HepG2 (cell line): Measurements from ENCODE around the gene PRSS36. TPM values are rescaled to one million over a fixed set of nuclear protein-coding genes. Genes with fewer than 3 reads are reported as not detected.

Experiments used
- AGO2 ChIP-seq: fragments of 200-400 bp; formaldehyde crosslinking; optimal IDR thresholded peaks from 2 replicates; pipeline ENCODE3; 2017; ENCODE audit warnings: mild to moderate bottlenecking, low read depth, low read length, moderate library complexity
- CENPX ChIP-seq: sonication (generic); formaldehyde crosslinking; IDR thresholded peaks from 2 replicates; pipeline ENCODE4 v1.9.0; 2021; ENCODE audit warnings: mild to moderate bottlenecking, missing genetic modification reagents, moderate library complexity
- E2F2 ChIP-seq: sonication (generic); formaldehyde crosslinking; IDR thresholded peaks from 2 replicates; pipeline ENCODE4 v1.4.0; 2020; ENCODE audit warnings: missing genetic modification reagents, borderline replicate concordance
- FUBP1 ChIP-seq: sonication (generic); formaldehyde crosslinking; IDR thresholded peaks from 2 replicates; pipeline ENCODE4 v1.5.1; 2020; ENCODE audit warnings: missing genetic modification reagents, mild to moderate bottlenecking, borderline replicate concordance
- KDM5A ChIP-seq: fragments of 200-600 bp; sonication (generic); IDR thresholded peaks from 2 replicates; pipeline ENCODE4 v1.7.0; 2018; ENCODE audit warnings: antibody characterized with exemption, mild to moderate bottlenecking, low read length, borderline replicate concordance
- NFATC3 ChIP-seq: sonication (generic); formaldehyde crosslinking; IDR thresholded peaks from 2 replicates; pipeline ENCODE4 v1.5.1; 2020; ENCODE audit warnings: mild to moderate bottlenecking, missing genetic modification reagents
- POLR2A ChIP-seq, 2 experiments: IDR thresholded peaks; 2 replicates each; pipeline ENCODE4 v1.6.1; 2011; ENCODE audit warnings: low read depth in 2 of 2, low read length in 2 of 2, mild to moderate bottlenecking in 1 of 2, moderate library complexity in 1 of 2; ENCODE audit not compliant: insufficient read depth in 1 of 2
- RORA ChIP-seq: sonication (generic); formaldehyde crosslinking; IDR thresholded peaks from 2 replicates; pipeline ENCODE4 v1.5.0; 2020; ENCODE audit warnings: mild to moderate bottlenecking, missing genetic modification reagents, moderate library complexity
- THAP7 ChIP-seq: sonication (generic); formaldehyde crosslinking; IDR thresholded peaks from 2 replicates; pipeline ENCODE4 v1.8.1; 2023; ENCODE audit warnings: mild to moderate bottlenecking, missing genetic modification reagents
- THAP8 ChIP-seq: sonication (generic); formaldehyde crosslinking; IDR thresholded peaks from 2 replicates; pipeline ENCODE4 v1.5.1; 2020; ENCODE audit warnings: missing genetic modification reagents, mild to moderate bottlenecking, borderline replicate concordance
- ZBTB1 ChIP-seq: sonication (generic); formaldehyde crosslinking; IDR thresholded peaks from 2 replicates; pipeline ENCODE4 v1.4.0; 2020; ENCODE audit warnings: missing genetic modification reagents, borderline replicate concordance
- ZBTB10 ChIP-seq: sonication (generic); formaldehyde crosslinking; IDR thresholded peaks from 2 replicates; pipeline ENCODE4 v1.4.0; 2020; ENCODE audit warnings: missing genetic modification reagents, borderline replicate concordance
- ZBTB21 ChIP-seq: sonication (generic); formaldehyde crosslinking; IDR thresholded peaks from 2 replicates; pipeline ENCODE4 v1.4.0; 2020; ENCODE audit warnings: missing genetic modification reagents
- ZNF296 ChIP-seq: sonication (generic); formaldehyde crosslinking; conservative IDR thresholded peaks from 2 replicates; pipeline ENCODE4 v1.5.0; 2020; ENCODE audit warnings: mild to moderate bottlenecking, missing genetic modification reagents
- polyA plus RNA-seq, 8 experiments: library from polyadenylated mRNA; depleted of rRNA in 3 of 8; stranded (reverse) in 7 of 8; unstranded in 1 of 8; fragments of >200 nt; fragmentation: Illumina TruSeq in 4 of 8; extraction: Trizol in 4 of 8; gene quantifications; 2 replicates each; pipeline versions ENCODE4 v1.2.1 to v1.2.3, GENCODE V29; 2011 to 2016; ENCODE audit warnings: low read depth in 4 of 8, missing spikeins in 1 of 8, mixed read lengths in 1 of 8; ENCODE audit not compliant: insufficient read depth in 1 of 8
- total RNA-seq, 5 experiments: library from RNA; depleted of rRNA; stranded (reverse); fragments of >200 nt; fragmentation: Illumina TruSeq; extraction: Trizol; gene quantifications; 2 replicates each; pipeline ENCODE4 v1.2.3, GENCODE V29; 2016; ENCODE audit warnings: low read depth in 1 of 5

Gene PRSS36
- total and polyA plus RNA-seq, 2 of the 13 experiments (the other 11 are each of a cell fraction or from before 2014, with no cell fraction given) = 1.5 to 2.1 TPM

- TF ChIP-seq CENPX (CRISPR knock-in tag) = no peak
- no peak for TF ChIP-seq FUBP1 (CRISPR knock-in tag)
- no peak for TF ChIP-seq ZBTB10 (CRISPR knock-in tag)
- TF ChIP-seq E2F2 (CRISPR knock-in tag) = no peak
- peak; percentile 55 for TF ChIP-seq AGO2
- no peak for TF ChIP-seq ZBTB21 (CRISPR knock-in tag)
- TF ChIP-seq NFATC3 (CRISPR knock-in tag) = no peak
- no peak for TF ChIP-seq THAP8 (CRISPR knock-in tag)
- no peak for TF ChIP-seq RORA (CRISPR knock-in tag)
- no peak for TF ChIP-seq KDM5A
- TF ChIP-seq POLR2A (IDR thresholded peaks at IDR 0.05; ENCODE audit: insufficient read depth in 1 of 2, low read depth in 2 of 2, low read length in 2 of 2) = peak in 1 of 2 experiments; percentile 31; a peak in 2 of 4 replicates
- no peak for TF ChIP-seq ZBTB1 (CRISPR knock-in tag)
- no peak for TF ChIP-seq THAP7
- TF ChIP-seq ZNF296 = no peak
Observed at GRCh38 chr16:31190061-31190460, 40.2 kb upstream of the PRSS36 start (continued).
